ENCODE results near the gene ACACA.

The ACACA gene

DNA sequence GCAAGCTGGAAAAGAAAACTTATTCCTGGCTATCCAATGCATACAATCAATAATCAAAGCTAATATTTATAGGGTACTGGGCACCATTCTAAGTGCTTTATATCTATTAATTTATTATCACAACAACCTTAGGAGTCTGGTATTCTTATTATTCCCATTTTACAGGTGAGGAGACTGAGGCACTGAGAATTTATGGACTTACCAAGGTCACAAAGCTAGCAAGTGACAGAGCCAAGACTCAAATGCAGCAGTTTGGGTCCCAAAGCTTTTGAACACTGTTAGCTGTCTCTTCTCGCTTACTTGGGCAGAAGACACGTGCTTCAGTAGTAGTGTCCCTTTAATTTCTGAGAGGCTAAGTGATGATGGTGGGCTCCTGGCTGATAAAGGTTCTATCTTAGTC, 305.3 kb downstream of the ACACA start:
- H3K4me1 ChIP-seq (ENCODE audit: control insufficient read depth in 5 of 5, insufficient read depth in 5 of 5, low read length in 5 of 5), result peaks cover 0 to 5% (median 0%) of the 10 kb centered on the region in 5 donors
- H3K36me3 ChIP-seq (ENCODE audit: control insufficient read depth in 5 of 5, insufficient read depth in 5 of 5, low read length in 5 of 5), result peaks cover 21 to 61% (median 42%) of the 10 kb centered on the region in 5 donors
- H3K9me3 ChIP-seq (ENCODE audit: control insufficient read depth in 5 of 5, low read length in 5 of 5), result no peaks in the 10 kb centered on the region
- H3K27ac ChIP-seq (ENCODE audit: low read depth, low read length), result no peak overlapping the region
- H3K27me3 ChIP-seq (ENCODE audit: control insufficient read depth in 5 of 5, insufficient read depth in 4 of 5, low read length in 5 of 5), result no peaks in the 10 kb centered on the region
- H3K9ac ChIP-seq (ENCODE audit: low read length in 5 of 5), result no peak overlapping the region
- no peak overlapping the region for H3K4me3 ChIP-seq (ENCODE audit: low read depth in 1 of 5, low read length in 5 of 5)

DNA sequence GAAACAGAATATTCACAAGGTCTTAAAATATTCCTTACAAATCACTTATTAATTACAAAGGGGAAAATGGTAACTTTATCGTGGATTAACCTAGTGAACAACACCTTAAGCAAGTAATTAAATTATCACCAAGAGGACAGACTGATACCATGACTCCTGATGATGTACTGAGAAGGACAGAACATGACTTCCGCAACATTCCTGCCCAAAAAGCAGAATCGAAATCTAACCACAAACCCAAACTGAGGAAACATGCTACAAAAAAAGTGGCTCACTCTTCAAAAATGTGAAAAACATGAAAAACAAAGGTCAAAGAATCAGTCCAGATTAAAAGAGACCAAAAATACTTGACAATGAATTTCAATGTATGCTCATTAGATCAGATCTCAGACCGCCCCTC, 306.4 kb downstream of the ACACA start:
- Histone ChIP-seq H3K4me1 (ENCODE audit: control insufficient read depth in 5 of 5, insufficient read depth in 5 of 5, low read length in 5 of 5) (peaks cover 0 to 5% (median 0%) of the 10 kb centered on the region in 5 donors), H3K9me3 (ENCODE audit: control insufficient read depth in 5 of 5, low read length in 5 of 5) (no peaks in the 10 kb centered on the region), H3K27me3 (ENCODE audit: control insufficient read depth in 5 of 5, insufficient read depth in 4 of 5, low read length in 5 of 5) (no peaks in the 10 kb centered on the region), H3K36me3 (ENCODE audit: control insufficient read depth in 5 of 5, insufficient read depth in 5 of 5, low read length in 5 of 5) (peaks cover 22 to 71% (median 51%) of the 10 kb centered on the region in 5 donors), H3K27ac (ENCODE audit: low read depth, low read length) (no peak overlapping the region), H3K9ac (ENCODE audit: low read length in 5 of 5) (no peak overlapping the region), H3K4me3 (ENCODE audit: low read depth in 1 of 5, low read length in 5 of 5) (no peak overlapping the region)

DNA sequence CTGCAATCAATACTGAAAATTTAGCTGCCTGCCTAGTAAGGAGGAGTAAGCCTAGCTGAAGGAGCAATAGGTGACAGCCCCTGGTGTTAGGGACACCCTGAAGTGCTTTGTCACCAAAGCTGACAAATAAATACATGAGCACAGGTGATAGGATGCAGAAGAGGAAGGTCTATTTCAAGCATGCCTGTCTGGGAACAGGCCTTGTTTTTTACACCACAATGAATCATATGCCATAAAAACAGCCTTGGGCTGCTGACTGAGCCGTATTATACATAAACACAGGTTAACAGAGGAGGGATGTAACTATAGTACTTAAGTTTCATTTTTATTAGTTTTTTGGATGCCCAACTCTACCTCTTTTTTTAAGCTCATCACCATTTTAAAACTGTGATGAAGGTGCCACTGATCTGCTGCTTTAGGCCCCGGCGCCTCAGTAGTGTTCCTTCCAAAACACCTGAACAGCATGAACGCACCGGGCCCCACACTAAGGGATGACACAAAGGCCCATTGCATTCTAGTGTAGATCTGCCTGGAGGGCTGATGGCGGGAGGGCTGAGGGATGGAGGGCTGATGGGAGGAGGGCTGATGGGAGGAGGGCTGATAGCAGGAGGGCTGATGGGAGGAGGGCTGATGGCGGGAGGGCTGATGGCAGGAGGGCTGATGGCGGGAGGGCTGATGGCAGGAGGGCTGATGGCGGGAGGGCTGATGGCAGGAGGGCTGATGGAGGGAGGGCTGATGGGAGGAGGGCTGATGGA, 307.5 kb downstream of the ACACA start:
- no peak overlapping the region for H3K4me3 ChIP-seq (ENCODE audit: low read depth in 1 of 5, low read length in 5 of 5)
- H3K4me1 ChIP-seq (ENCODE audit: control insufficient read depth in 5 of 5, insufficient read depth in 5 of 5, low read length in 5 of 5), result no peaks in the 10 kb centered on the region
- H3K27ac ChIP-seq (ENCODE audit: low read depth, low read length), result no peak overlapping the region
- no peak overlapping the region for H3K9ac ChIP-seq (ENCODE audit: low read length in 5 of 5)
- H3K9me3 ChIP-seq (ENCODE audit: control insufficient read depth in 5 of 5, low read length in 5 of 5), result no peaks in the 10 kb centered on the region
- no peaks in the 10 kb centered on the region for H3K27me3 ChIP-seq (ENCODE audit: control insufficient read depth in 5 of 5, insufficient read depth in 4 of 5, low read length in 5 of 5)
- peaks cover 22 to 73% (median 57%) of the 10 kb centered on the region in 5 donors for H3K36me3 ChIP-seq (ENCODE audit: control insufficient read depth in 5 of 5, insufficient read depth in 5 of 5, low read length in 5 of 5)

DNA sequence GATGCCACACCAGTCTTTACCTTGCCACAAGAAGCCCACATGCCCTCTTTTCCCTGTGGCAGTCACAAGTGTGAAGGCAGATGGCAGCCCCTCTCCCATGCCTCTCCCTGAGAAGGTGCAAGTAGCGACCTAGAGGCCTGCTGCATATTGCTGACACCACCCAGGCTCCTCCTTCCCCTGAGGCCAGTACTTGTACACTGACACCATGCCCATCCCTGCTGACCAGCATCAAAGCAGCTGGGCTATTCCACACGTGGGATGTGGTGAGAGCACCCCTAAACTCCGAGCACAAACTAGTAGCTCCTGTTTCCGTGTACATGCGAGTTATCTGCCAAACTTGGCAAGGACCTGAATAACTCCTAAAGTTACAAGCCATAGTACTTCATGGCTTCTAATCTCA, 308.5 kb downstream of the ACACA start:
- no peaks in the 10 kb centered on the region for H3K27me3 ChIP-seq (ENCODE audit: control insufficient read depth in 5 of 5, insufficient read depth in 4 of 5, low read length in 5 of 5)
- H3K9ac ChIP-seq (ENCODE audit: low read length in 5 of 5), result no peak overlapping the region
- no peaks in the 10 kb centered on the region for H3K9me3 ChIP-seq (ENCODE audit: control insufficient read depth in 5 of 5, low read length in 5 of 5)
- H3K4me1 ChIP-seq (ENCODE audit: control insufficient read depth in 5 of 5, insufficient read depth in 5 of 5, low read length in 5 of 5), result no peaks in the 10 kb centered on the region
- H3K4me3 ChIP-seq (ENCODE audit: low read depth in 1 of 5, low read length in 5 of 5), result no peak overlapping the region
- peaks cover 22 to 74% (median 61%) of the 10 kb centered on the region in 5 donors for H3K36me3 ChIP-seq (ENCODE audit: control insufficient read depth in 5 of 5, insufficient read depth in 5 of 5, low read length in 5 of 5)
- H3K27ac ChIP-seq (ENCODE audit: low read depth, low read length), result no peak overlapping the region

DNA sequence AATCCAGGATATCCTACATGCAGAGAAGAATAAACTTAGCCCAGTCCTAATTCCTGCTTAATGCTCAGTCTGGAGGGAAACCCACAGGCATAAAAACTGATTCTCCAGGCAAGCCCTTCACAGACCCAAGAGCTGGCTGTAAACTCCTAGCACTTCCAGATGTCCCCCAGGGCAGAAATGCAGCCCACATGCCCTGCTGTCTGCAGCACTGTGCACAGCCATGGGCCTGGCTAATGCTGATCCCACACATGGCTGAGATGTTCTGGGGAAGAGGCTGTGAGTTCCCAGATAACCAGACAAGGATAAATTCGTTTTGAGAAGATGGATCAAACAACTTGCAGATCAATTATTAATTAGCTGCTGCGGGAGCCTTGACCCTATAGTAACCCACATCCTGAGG, 309.5 kb downstream of the ACACA start:
- no peak overlapping the region for H3K27ac ChIP-seq (ENCODE audit: low read depth, low read length)
- peaks cover 22 to 74% (median 60%) of the 10 kb centered on the region in 5 donors for H3K36me3 ChIP-seq (ENCODE audit: control insufficient read depth in 5 of 5, insufficient read depth in 5 of 5, low read length in 5 of 5)
- no peaks in the 10 kb centered on the region for H3K9me3 ChIP-seq (ENCODE audit: control insufficient read depth in 5 of 5, low read length in 5 of 5)
- H3K27me3 ChIP-seq (ENCODE audit: control insufficient read depth in 5 of 5, insufficient read depth in 4 of 5, low read length in 5 of 5), result no peaks in the 10 kb centered on the region
- no peak overlapping the region for H3K4me3 ChIP-seq (ENCODE audit: low read depth in 1 of 5, low read length in 5 of 5)
- no peaks in the 10 kb centered on the region for H3K4me1 ChIP-seq (ENCODE audit: control insufficient read depth in 5 of 5, insufficient read depth in 5 of 5, low read length in 5 of 5)
- no peak overlapping the region for H3K9ac ChIP-seq (ENCODE audit: low read length in 5 of 5)

DNA sequence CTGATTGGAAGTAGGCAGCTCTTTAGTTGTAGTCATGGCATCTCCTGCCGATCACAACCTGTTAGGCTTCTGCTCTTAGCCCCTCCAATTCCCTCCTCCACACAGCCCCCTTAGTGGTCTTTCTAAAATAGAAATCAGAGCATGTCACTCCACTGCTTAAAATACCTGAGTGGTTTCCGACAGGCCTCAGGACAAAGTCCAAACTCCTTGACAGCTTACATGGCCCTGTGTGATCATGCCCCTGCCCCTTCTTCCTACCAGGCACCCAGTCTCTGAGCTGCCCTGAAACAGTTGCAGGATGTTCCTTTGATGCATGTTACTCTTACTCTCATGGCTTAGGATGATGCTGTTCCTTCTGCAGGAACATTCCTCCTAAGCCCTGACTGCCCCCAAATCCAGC, 310.6 kb downstream of the ACACA start:
- no peak overlapping the region for H3K27ac ChIP-seq (ENCODE audit: low read depth, low read length)
- no peak overlapping the region for H3K9ac ChIP-seq (ENCODE audit: low read length in 5 of 5)
- H3K4me1 ChIP-seq (ENCODE audit: control insufficient read depth in 5 of 5, insufficient read depth in 5 of 5, low read length in 5 of 5), result no peaks in the 10 kb centered on the region
- H3K36me3 ChIP-seq (ENCODE audit: control insufficient read depth in 5 of 5, insufficient read depth in 5 of 5, low read length in 5 of 5), result peaks cover 13 to 74% (median 54%) of the 10 kb centered on the region in 5 donors
- H3K4me3 ChIP-seq (ENCODE audit: low read depth in 1 of 5, low read length in 5 of 5), result no peak overlapping the region
- no peaks in the 10 kb centered on the region for H3K27me3 ChIP-seq (ENCODE audit: control insufficient read depth in 5 of 5, insufficient read depth in 4 of 5, low read length in 5 of 5)
- H3K9me3 ChIP-seq (ENCODE audit: control insufficient read depth in 5 of 5, low read length in 5 of 5), result no peaks in the 10 kb centered on the region

DNA sequence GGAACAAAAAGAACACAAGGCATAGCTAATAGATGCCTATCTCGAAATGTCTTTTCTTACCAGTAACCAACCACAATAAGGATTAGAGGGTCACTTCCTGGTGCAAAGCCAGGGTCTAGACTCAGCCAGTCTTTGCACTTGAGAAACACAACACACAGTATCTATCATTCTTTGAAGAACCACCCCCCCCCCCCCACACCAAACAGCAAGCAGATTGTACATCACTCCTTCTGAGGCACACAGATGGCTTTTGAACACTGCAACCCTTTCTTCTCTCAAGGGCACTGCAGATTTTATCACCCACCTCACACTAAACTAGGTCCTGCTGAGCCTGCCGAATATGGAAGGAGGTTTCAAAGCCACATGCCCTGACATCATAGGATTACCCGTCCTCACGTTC, 312.2 kb downstream of the ACACA start:
- Histone ChIP-seq H3K4me3 (ENCODE audit: low read depth in 1 of 5, low read length in 5 of 5) (no peak overlapping the region), H3K27ac (ENCODE audit: low read depth, low read length) (no peak overlapping the region), H3K27me3 (ENCODE audit: control insufficient read depth in 5 of 5, insufficient read depth in 4 of 5, low read length in 5 of 5) (no peaks in the 10 kb centered on the region), H3K4me1 (ENCODE audit: control insufficient read depth in 5 of 5, insufficient read depth in 5 of 5, low read length in 5 of 5) (peaks cover 0 to 6% (median 0%) of the 10 kb centered on the region in 5 donors), H3K9me3 (ENCODE audit: control insufficient read depth in 5 of 5, low read length in 5 of 5) (no peaks in the 10 kb centered on the region), H3K9ac (ENCODE audit: low read length in 5 of 5) (no peak overlapping the region), H3K36me3 (ENCODE audit: control insufficient read depth in 5 of 5, insufficient read depth in 5 of 5, low read length in 5 of 5) (peaks cover 5 to 84% (median 60%) of the 10 kb centered on the region in 5 donors)

DNA sequence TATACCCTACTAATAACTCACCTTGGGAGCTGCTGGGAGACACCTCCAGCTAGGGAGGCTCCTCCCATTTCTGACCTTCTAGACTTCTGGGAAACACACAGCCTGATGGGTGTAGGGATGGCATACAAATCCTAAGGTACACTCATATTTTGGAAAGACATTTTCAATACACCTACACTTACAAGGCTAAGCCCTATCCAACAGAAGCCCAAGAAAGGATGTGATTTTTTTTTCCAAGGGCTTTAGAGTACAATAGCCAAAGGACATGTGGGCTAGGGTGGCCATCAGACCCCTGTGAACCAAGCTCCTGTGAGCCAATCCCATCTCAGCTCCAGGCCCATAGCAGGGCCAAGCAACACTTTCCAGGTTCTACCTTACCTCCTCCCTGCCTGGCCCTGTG, 313.9 kb downstream of the ACACA start:
- H3K9ac ChIP-seq (ENCODE audit: low read length in 5 of 5), result no peak overlapping the region
- H3K4me1 ChIP-seq (ENCODE audit: control insufficient read depth in 5 of 5, insufficient read depth in 5 of 5, low read length in 5 of 5), result peaks cover 0 to 9% (median 0%) of the 10 kb centered on the region in 5 donors
- H3K36me3 ChIP-seq (ENCODE audit: control insufficient read depth in 5 of 5, insufficient read depth in 5 of 5, low read length in 5 of 5), result peaks cover 7 to 90% (median 63%) of the 10 kb centered on the region in 5 donors
- no peak overlapping the region for H3K4me3 ChIP-seq (ENCODE audit: low read depth in 1 of 5, low read length in 5 of 5)
- no peak overlapping the region for H3K27ac ChIP-seq (ENCODE audit: low read depth, low read length)
- no peaks in the 10 kb centered on the region for H3K27me3 ChIP-seq (ENCODE audit: control insufficient read depth in 5 of 5, insufficient read depth in 4 of 5, low read length in 5 of 5)
- no peaks in the 10 kb centered on the region for H3K9me3 ChIP-seq (ENCODE audit: control insufficient read depth in 5 of 5, low read length in 5 of 5)

DNA sequence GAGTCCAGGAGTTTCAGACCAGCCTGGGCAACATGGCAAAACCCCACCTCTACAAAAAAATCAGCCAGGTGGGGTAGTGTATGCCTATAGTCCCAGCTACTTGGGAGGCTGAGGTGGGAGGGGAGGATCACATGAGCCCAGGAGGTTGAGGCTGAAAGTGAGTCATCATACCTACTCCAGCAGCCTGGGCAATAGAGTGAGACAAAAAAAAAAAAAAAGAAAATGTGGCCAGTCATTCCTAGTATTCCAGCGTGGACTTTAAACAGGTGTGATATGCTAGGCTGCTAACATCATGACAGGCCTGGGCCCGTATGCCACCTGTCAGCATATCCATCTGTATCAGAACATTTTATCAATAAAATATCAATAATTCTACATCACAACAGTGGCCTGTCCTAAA, 314.6 kb downstream of the ACACA start:
- peaks cover 7 to 90% (median 62%) of the 10 kb centered on the region in 5 donors for H3K36me3 ChIP-seq (ENCODE audit: control insufficient read depth in 5 of 5, insufficient read depth in 5 of 5, low read length in 5 of 5)
- no peak overlapping the region for H3K27ac ChIP-seq (ENCODE audit: low read depth, low read length)
- no peak overlapping the region for H3K4me3 ChIP-seq (ENCODE audit: low read depth in 1 of 5, low read length in 5 of 5)
- H3K4me1 ChIP-seq (ENCODE audit: control insufficient read depth in 5 of 5, insufficient read depth in 5 of 5, low read length in 5 of 5), result peaks cover 0 to 9% (median 0%) of the 10 kb centered on the region in 5 donors
- H3K9me3 ChIP-seq (ENCODE audit: control insufficient read depth in 5 of 5, low read length in 5 of 5), result no peaks in the 10 kb centered on the region
- H3K9ac ChIP-seq (ENCODE audit: low read length in 5 of 5), result no peak overlapping the region
- no peaks in the 10 kb centered on the region for H3K27me3 ChIP-seq (ENCODE audit: control insufficient read depth in 5 of 5, insufficient read depth in 4 of 5, low read length in 5 of 5)

DNA sequence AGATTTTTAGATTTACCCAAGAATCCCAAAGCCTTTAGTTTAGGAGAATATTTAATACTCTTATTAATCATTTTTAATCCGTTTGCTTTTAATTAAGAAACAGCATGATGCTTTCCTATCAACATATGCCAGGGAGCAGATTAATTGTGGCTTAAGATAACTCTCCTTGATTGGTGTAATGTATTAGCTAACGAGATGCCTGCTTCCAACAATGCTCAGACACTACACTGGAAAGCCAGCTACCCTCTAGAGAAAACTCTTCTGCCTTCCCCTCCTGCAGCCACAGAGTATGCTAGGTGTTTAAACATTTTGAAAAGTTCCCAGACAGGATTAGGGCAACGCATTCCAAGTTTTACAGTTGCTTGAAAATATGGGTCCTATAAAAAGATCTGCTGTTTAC, 315.7 kb downstream of the ACACA start:
- Histone ChIP-seq H3K4me3 (ENCODE audit: low read depth in 1 of 5, low read length in 5 of 5) (no peak overlapping the region), H3K27ac (ENCODE audit: low read depth, low read length) (no peak overlapping the region), H3K9me3 (ENCODE audit: control insufficient read depth in 5 of 5, low read length in 5 of 5) (no peaks in the 10 kb centered on the region), H3K36me3 (ENCODE audit: control insufficient read depth in 5 of 5, insufficient read depth in 5 of 5, low read length in 5 of 5) (peaks cover 2 to 90% (median 62%) of the 10 kb centered on the region in 5 donors), H3K4me1 (ENCODE audit: control insufficient read depth in 5 of 5, insufficient read depth in 5 of 5, low read length in 5 of 5) (peaks cover 0 to 9% (median 0%) of the 10 kb centered on the region in 5 donors), H3K27me3 (ENCODE audit: control insufficient read depth in 5 of 5, insufficient read depth in 4 of 5, low read length in 5 of 5) (no peaks in the 10 kb centered on the region), H3K9ac (ENCODE audit: low read length in 5 of 5) (no peak overlapping the region)
